ENCODE results near the gene GABPB1.
"Not testable (repeated sequence)": the region's sequence is repeated elsewhere in the genome, so short reads cannot be mapped to it uniquely, and the experiment has no call there.

GABPB1 gene

DNA sequence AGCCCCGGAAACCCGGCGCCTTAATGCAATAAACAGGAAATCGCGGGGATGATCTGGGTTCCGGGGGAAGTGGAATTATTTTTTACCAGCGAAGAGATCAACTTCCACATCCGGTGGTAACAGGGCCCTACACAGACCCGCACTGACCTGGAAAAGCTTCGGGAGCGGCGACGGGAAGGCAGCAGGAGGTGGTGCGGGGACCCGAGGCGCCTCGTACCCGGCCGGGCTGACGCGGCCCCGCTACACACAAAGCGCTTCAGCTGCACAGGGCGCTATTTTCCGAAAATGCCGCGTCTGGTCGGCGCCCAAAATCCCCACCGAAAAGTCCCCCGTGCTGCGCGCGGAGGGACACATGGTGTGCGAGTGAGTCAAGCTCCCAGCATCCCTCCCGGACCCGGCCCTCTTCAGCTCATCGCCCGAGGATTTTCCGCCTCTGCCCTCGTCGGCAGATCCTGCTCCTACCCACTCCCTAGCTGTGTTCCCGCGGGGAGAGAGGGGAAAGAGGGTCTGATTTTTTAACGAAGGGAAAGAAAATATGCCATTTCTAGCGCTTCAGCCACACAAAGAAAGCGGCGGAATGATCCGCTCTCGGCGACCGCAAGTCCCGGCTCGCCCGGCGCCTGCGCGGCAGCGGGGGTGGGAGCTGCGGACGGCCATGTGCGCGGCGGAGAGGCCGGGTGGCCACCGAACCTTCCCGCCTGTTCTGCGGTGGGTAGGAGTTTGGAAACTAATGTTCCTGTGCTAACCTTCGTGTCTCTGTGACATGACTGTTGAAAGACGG lies at the start of gene GABPB1:
TSS of gene GABPB1 (minus strand) at position 361 of the 781 bp plus-strand sequence. CDS start 45,400 bp downstream, outside the sequence.
- peak; percentile 83 to 85 (median 83) for DNase-seq (ENCODE audit: low read depth in 3 of 3)

DNA sequence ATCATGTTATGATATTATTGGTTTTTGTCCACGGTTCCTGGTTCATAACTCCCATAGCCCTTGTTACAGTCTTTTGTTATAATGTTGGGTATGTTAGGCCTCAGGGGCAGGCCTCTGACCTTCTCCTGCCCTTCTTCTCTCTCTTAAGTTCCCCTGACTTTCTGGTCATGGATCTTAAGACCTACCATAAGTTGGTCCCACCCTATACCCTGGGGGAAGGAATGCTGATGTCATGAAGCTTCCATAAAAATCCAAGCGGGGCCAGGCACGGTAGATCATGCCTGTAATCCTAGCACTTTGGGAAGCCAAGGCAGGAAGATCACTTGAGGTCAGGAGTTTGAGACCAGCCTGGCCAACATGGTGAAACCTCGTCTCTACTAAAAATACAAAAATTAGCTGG lies 36.6 kb upstream of the GABPB1 start:
- not testable (repeated sequence) for DNase-seq (ENCODE audit: low read depth in 3 of 3)

DNA sequence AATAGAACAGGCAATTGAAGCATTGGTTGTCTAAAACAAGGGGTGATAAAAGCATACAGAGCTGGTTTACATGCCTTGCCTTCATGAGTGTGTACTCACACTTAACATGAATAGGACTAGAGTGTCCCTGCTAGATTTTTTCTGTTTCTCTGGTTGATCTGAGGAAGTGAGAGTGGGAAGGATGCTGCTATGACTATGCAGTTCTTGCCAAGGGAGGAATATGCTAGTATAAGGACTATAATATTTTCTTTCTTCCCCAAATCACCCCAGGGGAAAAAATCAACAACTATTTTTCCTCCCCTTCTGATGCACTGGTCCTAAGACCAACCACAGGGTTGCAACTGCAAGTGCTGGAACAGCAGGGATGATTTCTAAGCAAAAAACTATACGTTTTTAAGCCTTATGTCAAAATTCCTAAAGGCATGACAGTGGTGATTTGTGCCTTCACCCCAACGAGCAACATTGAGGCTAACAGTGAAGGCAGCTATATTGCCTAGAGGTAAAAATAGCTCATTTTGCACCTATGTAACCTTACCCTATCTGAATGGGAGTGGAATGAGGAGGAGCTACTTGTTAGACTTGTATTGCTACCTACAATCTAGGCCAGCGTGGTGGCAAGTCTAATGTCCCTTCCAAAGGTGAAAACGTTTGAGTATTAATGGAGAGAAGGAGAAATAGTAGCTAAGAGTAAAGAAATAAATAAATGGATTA lies 35.7 kb upstream of the GABPB1 start:
- DNase-seq (ENCODE audit: low read depth in 3 of 3), result no peak

DNA sequence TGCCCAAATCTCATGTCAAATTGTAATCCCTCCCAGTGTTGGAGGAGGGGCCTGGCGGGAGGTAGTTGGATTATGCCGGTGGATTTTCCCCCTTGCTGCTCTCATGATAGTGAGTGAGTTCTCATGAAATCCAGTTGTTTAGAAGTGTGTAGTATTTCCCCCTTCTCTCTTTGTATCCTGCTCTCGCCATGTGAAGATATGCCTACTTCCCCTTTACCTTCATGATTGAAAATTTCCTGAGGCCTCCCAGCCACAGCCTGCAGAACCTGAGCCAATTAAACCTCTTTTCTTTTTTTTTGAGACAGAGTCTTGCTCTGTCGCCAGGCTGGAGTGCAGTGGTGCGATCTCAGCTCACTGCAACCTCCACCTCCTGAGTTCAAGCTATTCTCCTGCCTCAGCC lies 27.4 kb upstream of the GABPB1 start:
- DNase-seq (ENCODE audit: low read depth in 3 of 3), result not testable (repeated sequence)

DNA sequence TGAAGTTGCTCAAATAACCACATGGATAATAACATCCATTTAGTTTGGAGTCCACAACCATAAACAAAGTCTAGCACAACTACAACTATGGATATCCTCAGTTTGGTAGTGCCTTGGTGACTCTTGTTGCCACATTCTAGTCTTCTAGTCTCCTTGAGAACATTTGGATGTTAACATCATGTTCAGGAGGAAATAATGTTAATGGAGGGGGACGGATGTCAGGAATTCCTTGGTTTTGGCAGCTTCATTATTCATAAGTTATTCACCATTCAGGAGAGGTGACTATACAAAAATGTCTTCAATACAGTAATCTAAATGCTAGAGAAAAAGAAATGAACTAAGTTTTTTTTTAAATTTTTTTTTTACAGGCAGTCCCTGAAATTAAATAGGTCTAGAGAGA lies 26.4 kb upstream of the GABPB1 start:
- DNase-seq (ENCODE audit: low read depth in 3 of 3), result no peak

DNA sequence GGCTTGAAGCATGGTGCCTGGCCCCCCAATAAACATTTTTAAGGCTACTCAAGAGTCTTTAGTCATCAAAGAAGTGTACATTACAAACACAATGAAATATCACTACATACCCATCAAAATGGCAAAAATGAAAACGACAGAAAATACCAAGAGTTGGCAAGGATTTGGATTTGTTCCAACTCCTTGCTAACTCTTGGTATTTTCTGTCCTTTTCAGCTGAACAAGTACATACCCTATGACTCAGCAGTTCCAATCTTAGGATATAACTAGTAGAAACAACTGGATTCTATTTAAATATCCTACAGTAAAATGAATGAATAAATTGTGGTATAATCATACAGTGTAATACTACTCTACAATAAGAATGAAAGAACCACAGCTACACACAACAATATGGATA lies 25.1 kb upstream of the GABPB1 start:
- no peak for DNase-seq (ENCODE audit: low read depth in 3 of 3)

DNA sequence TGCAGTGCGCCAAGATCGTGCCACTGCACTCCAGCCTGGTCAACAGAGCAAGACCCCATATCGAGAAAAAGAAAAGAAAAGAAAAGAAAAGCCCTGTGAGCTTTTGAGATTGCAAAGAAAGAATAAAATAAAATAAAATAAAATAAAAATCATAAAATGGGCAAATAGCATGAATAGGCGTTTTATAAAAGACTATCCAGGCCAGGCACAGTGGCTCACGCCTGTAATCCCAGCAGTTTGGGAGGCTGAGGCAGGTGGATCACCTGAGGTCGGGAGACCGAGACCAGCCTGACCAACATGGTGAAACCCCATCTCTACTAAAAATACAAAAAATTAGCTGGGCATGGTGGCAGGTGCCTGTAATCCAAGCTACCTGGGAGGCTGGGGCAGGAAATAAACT lies 24.4 kb upstream of the GABPB1 start:
- DNase-seq (ENCODE audit: low read depth in 3 of 3), result not testable (repeated sequence)

DNA sequence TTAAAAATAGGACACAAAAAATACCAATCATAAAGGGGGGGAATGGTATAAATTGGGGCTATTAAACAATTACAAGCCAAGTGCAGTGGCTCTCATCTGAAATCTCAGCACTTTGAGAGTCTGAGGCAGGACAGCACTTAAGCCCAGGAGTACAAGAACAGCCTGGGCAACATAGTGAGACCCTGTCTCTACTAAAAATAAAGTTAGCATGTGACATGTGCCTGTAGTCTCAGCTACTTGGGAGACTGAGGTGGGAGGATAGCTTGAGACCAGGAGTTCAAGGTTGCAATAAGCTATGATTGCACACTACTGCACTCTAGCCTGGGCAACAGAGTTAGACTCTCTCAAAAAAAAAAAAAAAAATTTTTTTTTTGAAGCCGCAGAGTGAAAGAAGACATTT lies 23.8 kb upstream of the GABPB1 start:
- no peak for DNase-seq (ENCODE audit: low read depth in 3 of 3)

DNA sequence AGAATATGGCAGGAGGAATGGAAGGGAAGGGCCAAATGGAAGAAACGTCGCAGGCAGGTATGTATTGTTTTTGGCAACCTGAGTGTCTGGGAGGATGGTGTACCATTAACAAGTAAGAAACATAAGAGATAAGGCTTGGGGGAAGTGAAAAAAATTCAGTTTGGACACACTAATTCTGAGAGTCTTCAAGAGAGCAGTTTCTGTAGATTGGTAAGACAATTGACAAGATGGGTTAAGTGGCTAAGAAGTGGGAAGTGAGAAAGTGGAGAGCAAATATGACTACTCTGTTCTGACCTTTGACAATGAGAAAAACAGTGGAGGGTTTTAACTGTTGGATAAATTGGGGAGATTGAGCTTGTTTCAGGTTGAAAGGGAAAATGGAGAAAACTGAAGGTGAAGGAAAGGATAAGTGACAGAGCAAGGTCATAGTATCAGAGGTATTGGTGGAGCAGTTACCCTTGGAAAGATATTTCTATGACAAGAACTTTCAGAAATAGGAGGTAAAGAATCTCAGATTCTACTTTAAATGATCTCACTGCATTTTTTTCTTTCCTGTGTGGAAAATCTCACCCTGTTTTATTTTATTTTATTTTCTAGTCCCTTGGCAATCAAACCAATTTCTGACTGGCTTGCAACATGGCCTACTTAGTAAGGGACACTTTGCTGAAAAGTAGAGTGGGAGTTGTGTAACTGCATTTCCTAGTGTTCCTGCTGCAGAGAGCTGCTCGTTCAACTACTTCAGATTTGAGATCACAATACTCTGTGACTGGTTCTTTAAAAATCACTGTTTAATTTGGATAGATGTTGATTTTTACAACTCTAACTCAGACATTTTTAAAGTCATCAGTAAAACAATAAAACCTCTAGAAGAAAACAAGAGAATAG lies 23.1 kb upstream of the GABPB1 start:
- no peak for DNase-seq (ENCODE audit: low read depth in 3 of 3)

DNA sequence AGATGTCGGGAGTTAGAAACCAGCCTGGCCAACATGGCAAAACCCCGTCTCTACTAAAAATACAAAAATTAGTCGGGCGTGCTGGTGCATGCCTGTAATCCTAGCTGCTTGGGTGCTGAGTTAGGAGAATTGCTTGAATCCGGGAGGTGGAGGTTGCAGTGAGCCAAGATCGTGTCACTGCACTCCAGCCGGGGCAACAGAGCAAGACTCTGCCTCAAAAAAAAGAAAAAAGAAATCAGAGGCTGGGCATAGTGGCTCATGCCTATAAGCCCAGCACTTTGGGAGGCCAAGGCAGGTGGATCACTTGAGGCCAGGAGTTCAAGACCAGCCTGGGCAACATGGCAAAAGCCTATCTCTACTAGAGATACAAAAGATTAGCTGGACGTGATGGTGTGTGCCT lies 14.6 kb upstream of the GABPB1 start:
- DNase-seq (ENCODE audit: low read depth in 3 of 3), result not testable (repeated sequence)

DNA sequence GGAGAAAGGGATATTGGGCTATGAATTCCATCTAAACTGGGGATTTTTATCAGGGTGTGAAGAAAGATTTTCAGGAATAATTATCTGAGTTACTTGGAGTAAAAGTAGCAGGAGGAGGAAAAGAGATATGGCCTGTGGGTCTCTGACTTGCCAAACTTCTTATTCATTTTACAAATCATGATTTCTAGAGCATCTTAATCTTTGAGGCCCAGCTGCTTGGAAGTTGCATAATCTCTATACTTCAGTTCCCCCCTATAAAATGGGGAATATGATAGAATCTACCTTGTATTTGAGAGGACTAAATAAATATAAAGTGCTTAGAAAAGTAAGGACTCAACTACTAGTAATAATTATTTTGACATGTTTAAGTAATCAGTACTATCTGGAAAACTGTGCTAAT lies 11.0 kb upstream of the GABPB1 start:
- no peak for DNase-seq (ENCODE audit: low read depth in 3 of 3)

DNA sequence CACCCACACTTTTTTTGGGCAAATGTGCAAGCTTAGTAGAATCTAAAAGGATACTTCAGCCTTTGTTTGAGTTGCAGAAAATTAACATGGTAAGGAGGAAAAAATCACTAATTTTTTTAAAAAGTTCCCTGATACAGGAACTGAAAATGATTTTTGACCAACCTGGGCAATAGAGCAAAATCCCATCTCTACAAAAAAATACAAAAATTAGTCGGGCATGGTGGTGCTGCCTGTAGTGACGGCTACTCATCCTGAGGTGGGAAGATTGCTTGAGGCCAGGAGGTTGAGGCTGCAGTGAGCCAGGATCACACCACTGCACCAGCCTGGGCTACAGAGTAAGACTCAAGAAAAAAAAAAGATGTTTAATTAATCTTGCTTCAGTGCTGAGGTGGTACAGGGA lies 10.6 kb upstream of the GABPB1 start:
- DNase-seq (ENCODE audit: low read depth in 3 of 3), result no peak

DNA sequence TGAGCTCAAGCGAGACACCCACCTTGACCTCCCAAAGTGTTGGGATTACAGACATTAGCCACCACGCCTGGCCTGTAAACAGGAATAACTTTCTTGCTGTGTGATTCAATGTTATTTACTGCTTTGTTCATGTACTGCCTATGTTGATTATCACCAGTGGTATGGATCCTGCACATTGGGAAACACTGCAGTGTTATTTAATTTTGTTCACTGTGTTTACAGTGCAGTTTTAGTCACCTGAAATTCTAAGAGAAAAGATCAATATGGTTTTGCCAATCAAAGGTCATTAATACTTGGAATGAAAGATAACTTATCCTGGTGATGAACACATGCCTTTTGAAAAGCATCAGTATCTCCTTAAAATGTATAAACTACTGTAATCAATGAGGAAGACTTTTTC lies 8.6 kb upstream of the GABPB1 start:
- no peak for DNase-seq (ENCODE audit: low read depth in 3 of 3)

DNA sequence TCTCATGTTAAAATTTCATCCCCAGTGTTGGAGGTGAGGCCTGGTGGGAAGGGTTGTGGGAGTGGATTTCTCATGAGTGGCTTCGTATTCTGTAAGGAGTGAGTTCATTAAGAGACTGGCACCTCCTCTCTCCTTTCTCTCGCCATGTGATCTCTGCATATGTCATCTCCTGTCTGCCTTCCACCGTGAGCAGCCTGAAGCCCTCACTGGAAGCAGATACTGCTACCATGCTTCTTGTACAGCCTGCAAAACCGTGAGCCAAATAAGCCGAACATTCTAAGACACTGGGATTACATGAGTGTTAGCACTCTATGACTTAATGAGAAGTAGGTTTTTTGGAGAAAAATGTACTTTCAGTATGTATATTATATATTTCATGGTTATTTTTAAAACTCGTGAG lies 6.8 kb upstream of the GABPB1 start:
- DNase-seq (ENCODE audit: low read depth in 3 of 3), result no peak

DNA sequence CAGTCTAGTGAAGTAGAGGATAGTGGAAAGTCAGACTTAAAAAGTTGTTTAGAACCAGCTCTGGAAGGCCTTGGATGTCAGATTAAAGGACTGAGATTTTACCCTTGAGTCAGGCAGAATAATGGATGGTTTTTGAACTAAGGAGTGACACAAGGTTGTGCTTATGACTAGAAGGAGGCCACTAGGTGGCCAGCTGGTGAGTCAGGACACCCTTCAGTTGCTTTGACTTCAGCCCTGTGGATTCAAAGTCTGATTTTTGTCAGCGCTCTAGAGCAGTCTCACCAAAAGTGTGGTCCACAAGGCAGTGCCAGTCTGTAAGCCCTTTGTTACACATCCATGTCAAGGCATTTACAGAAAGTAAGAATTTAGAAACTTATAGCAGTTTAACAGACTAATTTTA lies 3.8 kb upstream of the GABPB1 start:
- DNase-seq (ENCODE audit: low read depth in 3 of 3), result peak in 1 of 3 experiments; percentile 14

DNA sequence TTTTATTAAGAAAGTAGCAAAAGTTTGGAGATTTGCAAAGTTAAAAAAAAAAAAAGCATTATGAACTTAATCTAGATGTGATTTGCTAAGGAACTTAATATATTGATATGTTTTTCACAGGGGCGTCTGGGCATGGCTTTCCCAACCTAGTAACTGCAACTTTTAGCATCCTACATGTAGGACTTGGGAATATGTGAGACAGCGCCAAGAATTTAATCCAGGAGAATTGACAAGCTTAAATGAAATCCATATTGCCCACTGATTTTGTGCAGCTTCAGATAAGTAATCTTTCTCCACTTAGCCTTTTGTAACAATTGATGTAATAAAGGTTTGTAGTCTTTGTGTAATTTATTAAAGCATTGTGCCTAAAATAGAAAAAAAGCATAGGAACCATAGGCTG lies 982 bp upstream of the GABPB1 start:
- DNase-seq (ENCODE audit: low read depth in 3 of 3), result no peak

DNA sequence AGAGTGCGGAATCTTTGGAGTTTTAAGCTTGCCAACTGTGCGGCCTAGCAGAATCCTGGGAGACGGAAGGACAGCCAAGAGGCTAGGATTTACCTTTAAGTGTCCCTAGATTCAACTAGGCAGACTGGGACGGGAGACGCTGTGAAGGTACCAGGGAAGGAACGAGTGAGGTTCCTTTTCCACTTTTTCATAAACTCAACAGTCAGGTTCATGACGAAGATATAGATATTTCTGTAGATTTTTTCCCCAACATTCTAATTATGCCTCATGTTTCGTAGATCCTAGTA lies 564 bp upstream of the GABPB1 start:
- no peak for DNase-seq (ENCODE audit: low read depth in 3 of 3)

DNA sequence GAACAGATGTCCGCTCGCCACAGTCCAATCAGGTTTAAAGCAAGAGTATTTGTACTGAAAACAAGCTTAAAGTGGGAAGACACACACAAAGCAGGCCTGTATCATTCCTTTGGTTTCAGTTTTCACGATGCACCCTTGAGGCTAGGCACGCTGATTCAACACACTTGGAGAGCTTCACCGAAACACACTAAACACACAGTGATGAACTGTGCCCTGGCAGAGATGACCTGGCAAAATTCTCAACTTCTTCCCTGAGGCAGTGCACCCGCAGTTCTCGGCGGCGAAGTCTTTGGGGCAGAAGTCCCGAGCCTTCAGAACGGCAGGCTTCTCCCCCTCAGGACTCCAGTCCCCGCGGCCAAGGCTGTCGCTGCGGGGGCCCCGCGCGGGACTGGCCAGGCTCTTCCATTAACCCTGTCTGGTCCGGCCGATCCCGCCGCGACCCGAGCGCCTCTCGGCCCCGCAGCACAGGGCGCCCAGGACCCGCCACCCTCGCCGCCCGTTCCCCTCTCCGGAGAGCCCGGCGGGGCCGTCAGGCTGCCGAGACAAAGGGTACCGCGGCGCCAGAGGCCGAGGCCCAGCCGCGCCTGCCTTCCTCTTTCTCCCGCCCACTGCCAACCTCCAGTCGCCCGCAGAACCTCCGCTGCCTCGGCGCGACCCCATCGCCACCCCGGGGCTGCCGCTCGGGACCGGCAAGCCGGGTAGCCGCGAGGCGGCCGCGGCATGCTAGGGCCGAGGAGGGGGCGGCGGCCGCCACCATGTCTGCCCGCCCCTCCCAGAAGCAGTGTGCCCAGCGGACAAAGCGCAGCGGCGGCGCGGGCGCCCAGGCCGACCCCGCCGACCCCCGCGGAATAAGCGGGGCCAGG lies 792 bp downstream of the GABPB1 start:
- peak; percentile 21 to 49 (median 43) for DNase-seq (ENCODE audit: low read depth in 3 of 3)

DNA sequence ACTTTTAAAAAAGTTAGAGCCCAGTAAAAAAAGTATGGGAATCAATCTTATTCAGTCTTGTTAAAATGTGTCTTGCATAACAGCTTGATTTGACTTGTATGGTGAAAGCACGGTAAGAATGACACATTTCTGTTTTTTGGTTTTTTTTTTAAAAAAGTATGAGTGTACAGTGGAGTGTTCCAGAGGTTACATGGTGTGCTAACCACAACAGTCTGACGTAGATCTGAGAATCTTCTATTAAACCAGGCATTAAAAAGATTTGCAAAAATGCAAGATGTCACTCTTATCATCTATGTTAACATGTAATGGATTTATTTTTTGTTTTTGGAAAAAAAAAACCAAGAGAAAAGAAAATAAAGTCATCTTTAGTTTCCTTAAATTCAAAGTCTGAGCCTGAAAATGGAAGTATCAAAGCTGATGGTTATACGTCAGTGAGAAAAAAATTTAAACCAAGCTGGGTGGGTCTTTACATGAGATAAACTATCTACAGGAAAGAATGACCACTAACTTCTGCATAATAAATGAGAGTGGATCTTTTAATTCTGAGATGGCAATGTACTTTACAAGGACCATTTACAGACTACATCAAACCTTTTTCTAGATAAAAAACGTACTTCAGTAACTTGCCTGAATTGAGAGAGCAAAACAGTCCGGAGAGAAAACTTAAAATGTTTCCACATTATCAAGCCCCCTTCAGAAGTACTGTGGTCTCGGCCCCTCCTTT lies 1.6 kb downstream of the GABPB1 start:
- DNase-seq (ENCODE audit: low read depth in 3 of 3), result no peak

DNA sequence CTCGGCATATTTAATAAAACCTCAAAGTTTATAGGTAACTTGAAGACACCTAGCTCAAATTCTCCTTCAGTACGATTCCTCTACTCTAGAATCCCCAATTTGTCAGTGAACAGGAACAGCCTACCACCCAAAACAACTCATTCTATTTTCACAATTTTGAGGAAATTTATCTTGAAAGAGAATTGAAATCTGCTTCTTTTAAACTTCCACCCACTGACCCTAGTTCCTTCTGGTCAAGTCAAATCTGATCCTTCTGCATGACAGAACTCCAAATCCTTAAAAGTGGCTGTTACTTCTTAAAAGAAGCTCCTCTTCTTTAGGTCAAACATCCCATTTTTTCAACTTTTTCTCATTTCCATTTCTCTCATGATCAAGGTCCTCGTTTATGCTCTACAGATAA lies 4.4 kb downstream of the GABPB1 start:
- no peak for DNase-seq (ENCODE audit: low read depth in 3 of 3)

DNA sequence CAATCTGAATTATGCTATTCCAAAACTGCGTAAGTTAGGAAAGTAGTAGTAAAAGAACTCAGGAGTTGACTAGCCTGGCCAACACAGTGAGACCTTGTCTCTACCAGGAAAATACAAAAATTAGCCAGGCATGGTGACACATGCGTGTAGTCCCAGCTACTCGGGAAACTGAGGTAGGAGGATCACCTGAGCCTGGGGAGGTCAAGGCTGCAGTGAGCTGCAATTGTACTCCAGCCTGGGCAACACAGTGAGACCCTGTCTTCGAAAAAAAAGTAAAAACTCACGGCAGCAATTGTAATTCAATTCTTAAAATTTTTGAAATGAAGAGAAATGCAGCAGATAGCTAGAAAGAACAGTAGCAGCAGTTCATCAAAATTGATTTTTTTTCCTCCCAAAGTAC lies 9.7 kb downstream of the GABPB1 start:
- DNase-seq (ENCODE audit: low read depth in 3 of 3), result no peak
